Activated naive CD8-positive, alpha-beta T cell treated with anti-CD3 and anti-CD28 coated beads, Interleukin-2, amount 50 U/mL, for 24 hours (primary cell): ENCODE measurements around the gene PRAC1.
"Not testable (repeated sequence)": the region's sequence is repeated elsewhere in the genome, so short reads cannot be mapped to it uniquely, and the experiment has no call there.

Source experiments
- ATAC-seq: fragments of 150-1000 bp; cut with Tn5 transposase; one replicate; pipeline ENCODE4 v1.10.0; 2021
- DNase-seq: peaks from one replicate; pipeline ENCODE4 v3.0.0; 2021
- H3K27ac Mint-ChIP-seq: one replicate; pipeline ENCODE4 v1.8.0; 2021; ENCODE audit warnings: mild to moderate bottlenecking, mixed read lengths
- H3K27me3 Mint-ChIP-seq: one replicate; pipeline ENCODE4 v1.8.0; 2021; ENCODE audit warnings: mixed read lengths
- H3K36me3 Mint-ChIP-seq: one replicate; pipeline ENCODE4 v1.8.0; 2021; ENCODE audit warnings: low read depth, mixed read lengths
- H3K4me1 Mint-ChIP-seq: one replicate; pipeline ENCODE4 v1.8.0; 2021; ENCODE audit warnings: mixed read lengths
- H3K4me3 Mint-ChIP-seq: one replicate; pipeline ENCODE4 v1.8.0; 2021; ENCODE audit warnings: mild to moderate bottlenecking, moderate library complexity, mixed read lengths
- H3K9me3 Mint-ChIP-seq: one replicate; pipeline ENCODE4 v1.8.0; 2021; ENCODE audit warnings: mixed read lengths

Gene PRAC1

GRCh38 chr17:48725004-48725287, 2.6 kb upstream of the PRAC1 start:
- H3K9me3 Mint-ChIP-seq: peaks cover 4% of the 10 kb centered on the region
- peaks cover 25% of the 10 kb centered on the region for H3K4me1 Mint-ChIP-seq
- DNase-seq: no peak
- H3K36me3 Mint-ChIP-seq: no peaks in the 10 kb centered on the region
- peaks cover 94% of the 10 kb centered on the region for H3K27me3 Mint-ChIP-seq
- no peak for ATAC-seq
- peak overlapping the region; percentile 6 for H3K4me3 Mint-ChIP-seq
- no peak overlapping the region for H3K27ac Mint-ChIP-seq

GRCh38 chr17:48724251-48725003, 2.1 kb upstream of the PRAC1 start:
- peak; percentile 77 for ATAC-seq
- Mint-ChIP-seq H3K27ac (no peak overlapping the region), H3K4me3 (peak overlapping the region; percentile 42), H3K9me3 (peaks cover 4% of the 10 kb centered on the region), H3K36me3 (no peaks in the 10 kb centered on the region), H3K27me3 (peaks cover 95% of the 10 kb centered on the region), H3K4me1 (peaks cover 27% of the 10 kb centered on the region)
- DNase-seq: peak; percentile 85

GRCh38 chr17:48723423-48724250, 1.3 kb upstream of the PRAC1 start:
- H3K27ac Mint-ChIP-seq: no peak overlapping the region
- no peaks in the 10 kb centered on the region for H3K36me3 Mint-ChIP-seq
- peaks cover 4% of the 10 kb centered on the region for H3K9me3 Mint-ChIP-seq
- H3K4me1 Mint-ChIP-seq: peaks cover 30% of the 10 kb centered on the region
- ATAC-seq: no peak
- no peak for DNase-seq
- peak overlapping the region; percentile 42 for H3K4me3 Mint-ChIP-seq
- H3K27me3 Mint-ChIP-seq: peaks cover 95% of the 10 kb centered on the region

GRCh38 chr17:48722915-48723422, 651 bp upstream of the PRAC1 start, which contains the start of gene PRAC2:
Gene PRAC2 (plus strand): TSS chr17:48723185. CDS start chr17:48724411, 1,226 bp downstream.
- peaks cover 4% of the 10 kb centered on the region for H3K9me3 Mint-ChIP-seq
- ATAC-seq: no peak
- peaks cover 36% of the 10 kb centered on the region for H3K4me1 Mint-ChIP-seq
- no peak within 1 kb of the TSS for H3K27ac Mint-ChIP-seq
- no peak for DNase-seq
- no peaks in the 10 kb centered on the region for H3K36me3 Mint-ChIP-seq
- H3K4me3 Mint-ChIP-seq: peak within 1 kb of the TSS; percentile 42
- H3K27me3 Mint-ChIP-seq: peaks cover 95% of the 10 kb centered on the region

- no peak for DNase-seq
- H3K36me3 Mint-ChIP-seq: no peaks in the 10 kb centered on the region
- ATAC-seq: no peak
- H3K4me3 Mint-ChIP-seq: no peak overlapping the region
- peaks cover 38% of the 10 kb centered on the region for H3K4me1 Mint-ChIP-seq
- H3K27ac Mint-ChIP-seq: no peak overlapping the region
- peaks cover 4% of the 10 kb centered on the region for H3K9me3 Mint-ChIP-seq
- H3K27me3 Mint-ChIP-seq: peaks cover 95% of the 10 kb centered on the region
Observed at GRCh38 chr17:48721009-48721402, 1.3 kb downstream of the PRAC1 start.

- H3K36me3 Mint-ChIP-seq: no peaks in the 10 kb centered on the region
- peak overlapping the region; percentile 19 for H3K4me3 Mint-ChIP-seq
- H3K27ac Mint-ChIP-seq: peak overlapping the region; percentile 73
- H3K9me3 Mint-ChIP-seq: peaks cover 4% of the 10 kb centered on the region
- DNase-seq: no peak
- ATAC-seq: no peak
- H3K4me1 Mint-ChIP-seq: peaks cover 38% of the 10 kb centered on the region
- peaks cover 94% of the 10 kb centered on the region for H3K27me3 Mint-ChIP-seq
Observed at GRCh38 chr17:48720266-48721008, 1.9 kb downstream of the PRAC1 start.

- Mint-ChIP-seq H3K4me1 (peaks cover 34% of the 10 kb centered on the region), H3K27ac (no peak overlapping the region), H3K36me3 (no peaks in the 10 kb centered on the region), H3K27me3 (peaks cover 92% of the 10 kb centered on the region), H3K9me3 (peaks cover 4% of the 10 kb centered on the region), H3K4me3 (no peak overlapping the region)
- DNase-seq (no peak), ATAC-seq (no peak)
Observed at GRCh38 chr17:48719642-48720265, 2.6 kb downstream of the PRAC1 start.

- DNase-seq (no peak), ATAC-seq (no peak)
- H3K4me1 Mint-ChIP-seq: peaks cover 27% of the 10 kb centered on the region
- peak overlapping the region; percentile 27 for H3K27ac Mint-ChIP-seq
- peaks cover 92% of the 10 kb centered on the region for H3K27me3 Mint-ChIP-seq
- H3K9me3 Mint-ChIP-seq: peaks cover 4% of the 10 kb centered on the region
- H3K4me3 Mint-ChIP-seq: peak overlapping the region; percentile 40
- H3K36me3 Mint-ChIP-seq: no peaks in the 10 kb centered on the region
Observed at GRCh38 chr17:48718761-48719641, 3.3 kb downstream of the PRAC1 start.

GRCh38 chr17:48718227-48718760, 4.0 kb downstream of the PRAC1 start:
- Mint-ChIP-seq H3K36me3 (no peaks in the 10 kb centered on the region), H3K9me3 (peaks cover 4% of the 10 kb centered on the region), H3K27me3 (peaks cover 92% of the 10 kb centered on the region), H3K4me1 (peaks cover 21% of the 10 kb centered on the region), H3K4me3 (peak overlapping the region; percentile 40), H3K27ac (peak overlapping the region; percentile 27)
- ATAC-seq (no peak), DNase-seq (no peak)

GRCh38 chr17:48717367-48718226, 4.7 kb downstream of the PRAC1 start:
- no peaks in the 10 kb centered on the region for H3K36me3 Mint-ChIP-seq
- peaks cover 88% of the 10 kb centered on the region for H3K27me3 Mint-ChIP-seq
- ATAC-seq: no peak
- peaks cover 4% of the 10 kb centered on the region for H3K9me3 Mint-ChIP-seq
- H3K4me3 Mint-ChIP-seq: no peak overlapping the region
- H3K27ac Mint-ChIP-seq: no peak overlapping the region
- H3K4me1 Mint-ChIP-seq: peaks cover 18% of the 10 kb centered on the region
- no peak for DNase-seq

GRCh38 chr17:48716549-48716948, 5.8 kb downstream of the PRAC1 start:
- not testable (repeated sequence) for ATAC-seq, H3K27ac Mint-ChIP-seq
- H3K27me3 Mint-ChIP-seq: peaks cover 83% of the 10 kb centered on the region

GRCh38 chr17:48715496-48716399, 6.6 kb downstream of the PRAC1 start:
- no peak for DNase-seq
- no peak for ATAC-seq
- Mint-ChIP-seq H3K9me3 (peaks cover 4% of the 10 kb centered on the region), H3K4me3 (no peak overlapping the region), H3K27ac (no peak overlapping the region), H3K4me1 (peaks cover 18% of the 10 kb centered on the region), H3K36me3 (no peaks in the 10 kb centered on the region), H3K27me3 (peaks cover 83% of the 10 kb centered on the region)

More at GRCh38 chr17:48716549-48716948, 5.8 kb downstream of the PRAC1 start:
- H3K4me3 Mint-ChIP-seq, DNase-seq, H3K36me3 Mint-ChIP-seq, H3K9me3 Mint-ChIP-seq: not testable (repeated sequence)
- peaks cover 18% of the 10 kb centered on the region for H3K4me1 Mint-ChIP-seq
